Endothelial cell of umbilical vein (primary cell): Measurements from ENCODE around the gene PLXNA4.

Experiments used
- CTCF ChIP-seq, 2 donors: IDR thresholded peaks; 1 replicate in 1 of 2; 2 replicates in 1 of 2; pipeline ENCODE4 v1.5.1; 2011; ENCODE audit warnings: low read length in 2 of 2, mild to moderate bottlenecking in 2 of 2, moderate library complexity in 2 of 2, control low read depth in 1 of 2, inconsistent platforms in 1 of 2, low read depth in 1 of 2; ENCODE audit not compliant: insufficient read depth in 1 of 2; ENCODE audit errors: extremely low read depth in 1 of 2
- EZH2 ChIP-seq: IDR thresholded peaks from 2 replicates; pipeline ENCODE4 v1.6.1; 2012; ENCODE audit warnings: borderline replicate concordance, low read depth, mild to moderate bottlenecking, moderate library complexity, low read length, inconsistent platforms; ENCODE audit not compliant: severe bottlenecking
- MAX ChIP-seq: IDR thresholded peaks from 2 replicates; pipeline ENCODE4 v1.6.1; 2011; ENCODE audit not compliant: insufficient read depth, insufficient read length
- POLR2A ChIP-seq: IDR thresholded peaks from 2 replicates; pipeline ENCODE4 v1.6.1; 2012; ENCODE audit warnings: low read depth, mild to moderate bottlenecking, control low read depth, low read length
- POLR2AphosphoS5 ChIP-seq: IDR thresholded peaks from 2 replicates; pipeline ENCODE4 v1.6.1; 2012; ENCODE audit warnings: low read depth, mild to moderate bottlenecking, control low read depth, low read length, moderate library complexity; ENCODE audit not compliant: insufficient read depth

- TF ChIP-seq CTCF (IDR thresholded peaks at IDR 0.05; ENCODE audit: extremely low read depth in 1 of 2, insufficient read depth in 1 of 2, low read depth in 1 of 2, low read length in 2 of 2) (no peak), POLR2A (no peak), POLR2AphosphoS5 (no peak), MAX (no peak), EZH2 (no peak)
Observed at GRCh38 chr7:132256721-132257212, 319.5 kb downstream of the PLXNA4 start.
